ENCODE measurements around the gene RBMS1.

DNA sequence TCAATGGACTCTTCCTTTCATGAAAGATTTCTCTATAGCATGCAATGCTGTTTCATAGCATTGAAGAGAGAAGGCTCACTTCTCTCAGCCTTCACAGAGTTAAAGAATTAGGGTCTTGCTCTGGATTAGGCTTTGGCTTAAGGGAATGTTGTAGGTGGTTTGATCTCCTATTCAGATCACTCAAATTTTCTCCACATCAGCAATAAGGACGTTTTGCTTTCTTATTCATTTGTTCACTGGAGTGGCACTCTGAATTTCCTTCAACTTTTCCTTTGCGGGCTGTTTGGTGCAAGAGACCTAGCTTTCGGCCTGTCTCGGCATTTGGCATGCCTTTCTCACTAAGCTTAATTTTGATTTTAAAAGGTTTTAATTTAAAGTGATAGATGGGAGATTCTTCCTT is 131.6 kb downstream of the RBMS1 start:
- no peak for TF ChIP-seq HNF4A (conservative IDR thresholded peaks at IDR 0.05)
- TF ChIP-seq, protein P1, sequence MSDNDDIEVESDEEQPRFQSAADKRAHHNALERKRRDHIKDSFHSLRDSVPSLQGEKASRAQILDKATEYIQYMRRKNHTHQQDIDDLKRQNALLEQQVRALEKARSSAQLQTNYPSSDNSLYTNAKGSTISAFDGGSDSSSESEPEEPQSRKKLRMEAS (IDR thresholded peaks at IDR 0.05): no peak
- TF ChIP-seq, protein P2, sequence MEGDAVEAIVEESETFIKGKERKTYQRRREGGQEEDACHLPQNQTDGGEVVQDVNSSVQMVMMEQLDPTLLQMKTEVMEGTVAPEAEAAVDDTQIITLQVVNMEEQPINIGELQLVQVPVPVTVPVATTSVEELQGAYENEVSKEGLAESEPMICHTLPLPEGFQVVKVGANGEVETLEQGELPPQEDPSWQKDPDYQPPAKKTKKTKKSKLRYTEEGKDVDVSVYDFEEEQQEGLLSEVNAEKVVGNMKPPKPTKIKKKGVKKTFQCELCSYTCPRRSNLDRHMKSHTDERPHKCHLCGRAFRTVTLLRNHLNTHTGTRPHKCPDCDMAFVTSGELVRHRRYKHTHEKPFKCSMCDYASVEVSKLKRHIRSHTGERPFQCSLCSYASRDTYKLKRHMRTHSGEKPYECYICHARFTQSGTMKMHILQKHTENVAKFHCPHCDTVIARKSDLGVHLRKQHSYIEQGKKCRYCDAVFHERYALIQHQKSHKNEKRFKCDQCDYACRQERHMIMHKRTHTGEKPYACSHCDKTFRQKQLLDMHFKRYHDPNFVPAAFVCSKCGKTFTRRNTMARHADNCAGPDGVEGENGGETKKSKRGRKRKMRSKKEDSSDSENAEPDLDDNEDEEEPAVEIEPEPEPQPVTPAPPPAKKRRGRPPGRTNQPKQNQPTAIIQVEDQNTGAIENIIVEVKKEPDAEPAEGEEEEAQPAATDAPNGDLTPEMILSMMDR (IDR thresholded peaks at IDR 0.05; ENCODE audit: low read depth, low read length, missing input control): no peak
- TF ChIP-seq TAF1 (conservative IDR thresholded peaks at IDR 0.05): no peak
- TF ChIP-seq YY1 (IDR thresholded peaks at IDR 0.05): no peak
